ENCODE measurements around the gene CCN2.

The CCN2 gene

GRCh38 chr6:131931063-131931750 lies 20.0 kb downstream of the CCN2 start:
- TF ChIP-seq, protein P1, sequence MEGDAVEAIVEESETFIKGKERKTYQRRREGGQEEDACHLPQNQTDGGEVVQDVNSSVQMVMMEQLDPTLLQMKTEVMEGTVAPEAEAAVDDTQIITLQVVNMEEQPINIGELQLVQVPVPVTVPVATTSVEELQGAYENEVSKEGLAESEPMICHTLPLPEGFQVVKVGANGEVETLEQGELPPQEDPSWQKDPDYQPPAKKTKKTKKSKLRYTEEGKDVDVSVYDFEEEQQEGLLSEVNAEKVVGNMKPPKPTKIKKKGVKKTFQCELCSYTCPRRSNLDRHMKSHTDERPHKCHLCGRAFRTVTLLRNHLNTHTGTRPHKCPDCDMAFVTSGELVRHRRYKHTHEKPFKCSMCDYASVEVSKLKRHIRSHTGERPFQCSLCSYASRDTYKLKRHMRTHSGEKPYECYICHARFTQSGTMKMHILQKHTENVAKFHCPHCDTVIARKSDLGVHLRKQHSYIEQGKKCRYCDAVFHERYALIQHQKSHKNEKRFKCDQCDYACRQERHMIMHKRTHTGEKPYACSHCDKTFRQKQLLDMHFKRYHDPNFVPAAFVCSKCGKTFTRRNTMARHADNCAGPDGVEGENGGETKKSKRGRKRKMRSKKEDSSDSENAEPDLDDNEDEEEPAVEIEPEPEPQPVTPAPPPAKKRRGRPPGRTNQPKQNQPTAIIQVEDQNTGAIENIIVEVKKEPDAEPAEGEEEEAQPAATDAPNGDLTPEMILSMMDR (IDR thresholded peaks at IDR 0.05): no peak

- TF ChIP-seq, protein P1 (IDR thresholded peaks at IDR 0.05): no peak
Observed at GRCh38 chr6:131929976-131930375, 21.2 kb downstream of the CCN2 start.

DNA sequence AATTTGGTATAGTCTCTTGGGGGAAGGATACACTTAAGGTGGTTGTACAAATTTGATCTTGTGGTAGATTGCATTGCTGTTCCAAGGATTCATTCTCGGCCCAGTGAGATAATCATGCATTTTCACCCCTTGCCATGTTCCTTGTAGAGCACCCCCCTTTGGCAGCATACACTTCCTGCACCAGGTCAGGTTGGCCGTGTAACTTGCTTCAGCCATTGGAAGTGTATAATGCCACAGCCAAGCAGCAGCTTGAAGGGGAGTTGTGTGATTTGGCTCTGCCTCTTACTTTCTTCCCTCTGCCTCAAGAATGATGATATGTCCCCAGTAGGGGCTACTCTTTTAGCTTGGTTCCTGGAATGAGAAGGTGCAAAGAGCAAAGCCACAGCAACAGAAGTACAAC lies 21.9 kb downstream of the CCN2 start:
- TF ChIP-seq, protein P1 (IDR thresholded peaks at IDR 0.05): no peak

- TF ChIP-seq, protein P1 (IDR thresholded peaks at IDR 0.05): peak; percentile 69
Observed at GRCh38 chr6:131924881-131925474, 26.2 kb downstream of the CCN2 start.

GRCh38 chr6:131923356-131923755 lies 27.8 kb downstream of the CCN2 start:
- TF ChIP-seq, protein P1 (IDR thresholded peaks at IDR 0.05): peak; percentile 90

DNA sequence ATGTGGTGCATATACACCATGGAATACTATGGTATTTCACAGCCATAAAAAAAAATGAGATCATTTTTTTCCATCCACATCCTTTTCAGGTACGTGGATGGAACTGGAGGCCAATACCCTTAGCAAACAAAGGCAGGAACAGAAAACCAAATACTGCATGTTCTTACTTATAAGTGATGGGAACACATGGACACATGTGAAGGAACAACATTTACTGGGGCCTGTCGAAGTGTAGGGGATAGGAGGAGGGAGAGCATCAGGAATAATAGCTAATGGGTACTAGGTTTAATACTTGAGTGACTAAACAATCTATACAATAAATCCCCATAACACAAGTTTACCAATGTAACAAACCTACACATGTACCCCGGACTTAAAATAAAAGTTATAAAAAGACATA lies 30.5 kb downstream of the CCN2 start:
- TF ChIP-seq, protein P1 (IDR thresholded peaks at IDR 0.05): no peak

- TF ChIP-seq, protein P1 (IDR thresholded peaks at IDR 0.05): no peak
Observed at GRCh38 chr6:131918650-131919355, 32.4 kb downstream of the CCN2 start.

Measured in LNCAP (cell line).